Activated CD8-positive, alpha-beta memory T cell treated with anti-CD3 and anti-CD28 coated beads, Interleukin-2, amount 50 U/mL, for 1 hour (primary cell): Measurements from ENCODE around the gene USP2.

Experiments used
- DNase-seq: peaks from one replicate; pipeline ENCODE4 v3.0.0-alpha.2; 2020; ENCODE audit errors: extremely low read depth

USP2 gene

DNA sequence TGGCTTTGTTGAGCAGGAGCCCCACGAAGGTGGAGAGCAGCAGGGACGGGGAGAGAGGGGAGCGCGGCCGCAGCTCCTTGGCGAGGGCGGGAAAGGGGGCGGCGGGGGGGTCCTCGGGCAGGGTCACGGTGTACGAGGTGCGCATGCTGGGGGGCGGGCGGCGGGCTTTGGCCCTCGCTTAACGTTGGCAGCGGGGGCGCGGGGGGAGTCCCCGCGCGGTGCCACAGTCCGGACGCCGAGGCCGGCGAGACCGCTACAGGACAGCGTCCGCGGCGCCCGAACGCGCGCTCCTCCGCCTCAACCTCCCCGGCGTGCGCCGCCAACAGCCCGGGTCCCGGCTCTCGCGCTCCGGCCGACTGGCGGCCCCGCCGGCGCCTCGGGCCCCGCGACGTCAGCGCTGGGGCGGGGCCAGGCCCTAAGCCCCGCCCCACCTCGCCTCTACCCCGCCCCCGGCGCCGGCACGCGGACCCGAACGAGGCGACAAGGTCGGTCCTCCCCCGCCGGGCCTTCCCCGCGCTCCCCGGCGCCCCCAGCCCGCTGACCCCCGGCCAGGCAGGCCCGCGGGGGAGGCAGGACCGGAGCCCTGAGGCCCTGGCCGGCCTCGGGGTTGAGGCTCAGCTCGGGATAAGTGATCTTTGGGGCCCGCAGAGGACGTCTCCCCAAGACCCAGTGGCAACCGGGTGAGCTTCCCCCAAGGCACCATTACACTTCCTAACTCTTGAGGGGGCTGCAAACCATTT is 17.5 kb downstream of the USP2 start:
- DNase-seq = no peak

DNA sequence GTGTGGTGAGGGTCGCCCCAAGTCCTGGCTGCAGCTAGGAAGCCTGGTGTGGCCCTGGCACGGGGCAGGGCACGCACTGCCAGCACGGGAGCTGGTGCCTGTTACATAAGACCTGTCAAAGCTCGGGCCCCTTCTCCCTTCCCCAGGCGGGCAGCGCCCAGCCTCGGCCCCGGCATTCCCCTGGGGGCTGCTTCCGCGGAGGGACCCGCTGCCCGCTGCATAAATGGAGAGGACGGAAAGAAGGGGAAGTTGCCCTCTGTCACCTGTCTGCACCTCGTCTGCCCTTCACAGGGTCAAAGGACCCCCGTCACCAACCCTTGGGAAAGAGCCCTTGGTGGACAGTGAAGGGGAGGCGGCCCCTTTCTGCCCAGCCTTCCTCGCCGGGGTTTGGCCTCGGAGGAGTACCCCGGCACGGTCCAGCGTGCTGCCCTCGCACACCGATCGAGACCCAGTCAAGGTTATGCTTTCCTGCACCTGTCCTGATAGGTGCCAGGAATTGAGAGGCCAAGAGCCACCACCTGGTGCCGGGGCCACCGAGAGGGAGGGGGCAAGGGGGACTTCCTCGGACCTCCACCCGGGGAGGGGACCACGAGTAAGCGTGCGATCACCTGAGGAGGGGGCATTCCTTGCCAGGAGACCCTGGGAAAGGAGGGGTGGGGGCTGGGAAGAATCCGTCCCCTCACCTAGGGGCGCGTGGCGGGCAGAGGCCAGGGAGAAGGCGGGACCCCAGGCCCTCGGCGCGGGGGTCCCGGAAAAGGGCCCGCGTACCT is 18.2 kb downstream of the USP2 start:
- no peak for DNase-seq

DNA sequence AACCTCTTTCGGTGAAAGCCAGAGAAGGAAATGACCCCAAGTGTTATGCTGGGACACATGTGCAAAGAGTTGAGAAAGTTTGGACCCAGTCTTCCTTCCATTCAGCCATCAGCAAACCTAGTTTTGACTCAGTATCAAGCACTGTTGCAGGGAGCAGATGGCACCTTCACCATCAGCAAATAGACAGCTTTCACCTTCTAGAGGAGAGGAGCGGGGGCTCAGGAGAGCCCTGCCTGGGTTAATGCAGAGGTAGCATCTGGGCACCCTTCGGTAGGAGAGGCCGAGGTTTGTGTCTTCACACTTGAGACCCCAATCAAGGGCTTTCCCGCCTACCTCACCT is 18.8 kb downstream of the USP2 start:
- DNase-seq = no peak

DNA sequence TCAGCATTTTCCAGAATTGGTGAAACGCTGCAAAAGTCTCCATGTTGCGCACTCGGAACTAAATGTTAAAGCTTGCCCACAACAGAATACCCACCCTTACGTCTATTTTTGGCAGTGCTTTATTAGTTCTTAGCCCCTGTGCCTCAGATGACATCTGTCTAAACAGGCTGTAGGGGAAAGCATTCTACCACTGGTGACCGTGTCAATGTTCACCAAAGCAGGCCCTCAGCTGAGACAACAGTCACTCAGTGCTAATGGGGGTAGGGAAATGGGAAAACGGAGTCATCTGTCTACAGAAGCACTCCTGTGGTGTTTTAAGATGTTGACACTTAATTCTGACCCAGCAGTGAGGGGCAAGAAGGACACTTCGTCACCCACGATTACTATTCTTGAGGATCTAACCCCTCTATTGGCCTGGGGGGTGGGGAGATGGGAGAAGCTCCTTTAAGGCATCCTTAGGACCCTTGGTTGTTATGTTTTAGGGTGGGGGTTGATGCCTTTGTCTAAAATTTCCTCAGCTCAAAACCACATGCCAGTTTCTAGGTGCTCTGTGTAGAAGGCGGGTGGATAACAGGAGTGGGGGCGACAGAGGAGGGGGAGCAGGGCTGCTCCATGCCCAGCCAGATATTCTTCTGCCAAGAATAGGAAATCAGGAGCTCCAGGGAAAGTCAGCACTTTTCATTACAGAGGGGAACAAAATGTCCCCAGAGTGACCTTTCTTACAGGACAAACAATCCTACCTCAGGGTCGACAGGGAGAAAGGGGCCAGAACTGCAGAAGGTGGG is 19.4 kb downstream of the USP2 start:
- no peak for DNase-seq

DNA sequence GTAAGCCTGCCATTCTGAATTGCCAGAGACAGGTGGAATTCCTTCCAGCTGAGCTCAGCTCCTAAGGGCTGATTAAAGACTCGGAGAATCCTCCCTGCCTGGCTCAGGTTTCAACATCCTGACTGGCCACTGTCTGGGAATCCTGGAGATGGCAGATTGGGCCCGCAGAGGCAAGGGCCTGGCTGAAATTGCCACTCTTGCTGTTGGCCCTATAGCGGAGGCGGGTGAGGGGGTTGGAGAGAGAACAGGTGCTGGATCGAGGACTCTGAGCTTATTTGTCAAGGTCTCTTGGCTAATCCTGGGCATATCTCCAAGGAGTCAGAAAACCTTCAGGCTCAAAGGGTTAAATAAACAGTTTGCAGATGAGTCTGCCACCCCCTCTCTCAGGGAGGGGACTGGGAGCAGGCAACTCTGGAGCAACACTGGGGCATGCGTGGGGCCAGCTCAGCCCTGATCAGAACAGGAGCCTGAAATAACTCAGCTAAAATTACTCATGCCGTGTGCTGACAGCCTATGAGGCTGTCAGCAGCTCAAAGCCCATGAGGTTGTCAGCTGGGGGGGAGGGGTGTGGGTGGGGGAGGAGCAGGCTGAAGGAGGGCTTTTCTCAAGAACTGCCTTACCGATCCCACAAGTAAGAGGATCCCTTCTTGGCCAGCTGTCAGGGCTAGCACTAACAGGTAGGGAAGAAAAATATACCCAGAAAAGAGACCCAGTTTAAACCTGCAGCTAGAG is 20.3 kb downstream of the USP2 start:
- no peak for DNase-seq

DNA sequence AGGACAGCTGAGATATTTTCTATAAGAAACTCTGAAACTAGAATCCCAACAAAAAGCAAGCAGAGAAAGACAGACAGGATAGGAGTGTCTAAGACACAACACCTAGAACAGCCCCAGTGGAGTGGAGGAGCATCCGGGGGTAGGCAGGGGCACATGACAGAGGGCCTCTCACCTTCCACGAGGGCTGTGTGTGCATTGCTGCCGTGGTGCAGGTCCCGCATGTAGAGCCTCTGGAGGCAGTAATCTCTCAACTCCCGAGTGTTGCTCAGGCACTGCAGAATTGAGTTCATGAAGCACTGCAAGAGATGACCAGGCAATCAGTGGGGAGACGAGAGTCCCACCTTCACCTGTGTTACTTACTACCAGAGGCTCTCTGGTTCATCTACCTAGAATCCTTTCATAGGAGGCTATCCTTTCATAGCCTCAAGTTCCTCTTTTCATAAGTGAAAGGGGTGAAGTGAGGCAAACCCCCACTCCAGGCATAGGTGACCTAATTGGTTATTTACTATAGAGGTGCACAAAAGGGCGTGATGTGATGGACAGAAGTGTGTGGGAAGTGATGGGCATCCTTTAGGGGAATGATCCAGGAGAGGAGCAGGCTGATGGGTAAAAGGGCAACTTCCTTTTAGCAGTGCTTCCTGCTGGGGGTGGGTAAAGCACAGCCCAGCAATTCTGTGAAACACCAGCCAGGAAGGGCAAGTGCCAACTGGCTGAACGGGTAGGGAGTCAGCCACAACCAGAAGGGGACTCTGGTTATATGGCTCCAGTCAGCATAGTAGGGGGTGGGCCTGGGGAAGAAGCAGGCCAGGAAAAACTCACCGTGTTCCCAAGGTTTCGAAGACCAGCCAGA is 21.9 kb downstream of the USP2 start:
- no peak for DNase-seq

DNA sequence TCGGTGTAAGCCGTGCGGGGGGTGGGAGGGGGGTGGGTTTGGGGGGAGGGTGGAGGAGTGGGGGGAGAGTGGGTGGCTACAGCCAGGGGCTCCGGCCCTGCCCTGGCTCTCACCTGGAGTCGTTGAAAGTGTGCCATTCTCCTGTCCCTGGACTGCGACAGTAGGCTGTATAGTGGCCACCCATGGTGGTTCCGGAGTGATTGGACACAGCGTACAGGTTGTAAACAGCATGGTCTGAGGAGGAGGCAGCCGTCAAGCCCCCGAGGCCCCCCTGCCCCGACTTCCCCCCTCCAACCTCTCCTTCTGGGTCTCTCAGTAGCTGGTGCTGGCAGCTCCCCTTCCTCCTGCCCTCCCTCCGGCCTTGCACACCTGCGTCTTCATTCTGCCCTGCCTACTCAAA is 24.4 kb downstream of the USP2 start:
- no peak for DNase-seq

DNA sequence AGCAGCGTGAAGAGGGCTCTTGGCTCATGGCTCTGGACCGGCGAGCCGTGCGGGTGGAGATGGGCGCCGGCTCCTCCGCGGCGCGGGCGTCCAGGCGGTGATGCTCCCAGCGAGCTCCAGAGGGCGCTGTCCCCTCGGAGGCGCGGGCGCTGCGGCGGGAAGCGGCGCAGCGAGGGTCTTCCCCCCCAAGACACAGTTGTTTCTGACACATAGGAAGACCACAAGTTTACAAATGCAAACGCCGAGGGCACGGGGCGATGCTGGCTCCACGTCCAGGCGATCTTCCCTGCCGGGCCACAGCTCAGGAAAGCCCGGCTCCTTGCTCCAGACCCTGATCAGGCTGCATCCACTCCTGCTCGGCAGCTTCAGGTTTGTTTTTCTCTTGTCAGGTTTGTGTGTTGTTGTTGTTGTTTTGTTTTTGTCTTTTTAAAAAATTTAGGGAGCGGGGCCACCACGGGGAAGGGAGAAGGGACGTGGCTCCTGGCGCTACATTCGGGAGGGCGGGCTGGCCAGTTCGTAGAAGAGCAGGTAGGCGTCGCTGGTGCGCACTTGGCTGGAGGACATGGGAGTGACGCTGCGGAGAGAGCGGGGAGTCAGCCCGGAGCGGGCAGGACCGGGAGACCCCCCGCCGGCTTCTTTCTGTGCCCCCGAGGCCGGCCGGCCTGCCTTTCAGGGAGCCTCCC is 25.0 kb downstream of the USP2 start:
- no peak for DNase-seq

DNA sequence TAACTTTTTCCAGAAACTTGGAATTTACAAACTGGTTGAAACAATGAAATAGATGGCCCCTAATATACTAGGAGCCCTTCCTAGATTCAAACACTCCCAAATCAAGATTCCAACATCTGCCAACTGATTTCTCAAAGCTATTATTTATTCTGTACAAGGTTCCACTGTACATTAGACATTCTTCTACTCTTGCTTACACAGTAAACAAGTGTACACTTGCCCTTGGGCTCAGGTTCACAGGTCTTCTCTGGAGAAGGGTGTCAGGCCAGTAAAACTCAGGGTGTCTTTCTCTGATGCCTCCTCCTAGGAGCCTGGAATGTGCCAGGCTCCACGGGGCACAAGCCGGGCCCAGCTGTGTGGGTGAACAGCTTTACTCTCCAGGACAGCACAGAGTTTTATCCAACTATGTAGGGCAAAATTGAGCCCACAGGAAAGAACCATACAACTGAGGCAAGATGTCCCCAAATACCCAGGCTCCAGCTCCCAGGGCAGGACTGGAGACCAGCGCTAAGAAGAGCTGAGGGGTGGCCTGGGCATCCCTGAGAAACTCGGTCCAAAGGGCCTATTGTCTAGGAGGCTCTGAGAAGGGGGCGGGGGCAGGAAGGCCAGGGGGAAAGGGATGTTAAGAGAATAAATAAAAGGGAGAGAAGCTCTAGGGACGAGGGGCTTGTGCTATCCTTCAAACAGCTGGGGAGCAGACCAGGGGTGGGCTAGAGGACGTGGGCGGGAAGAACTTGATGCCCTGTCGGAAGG is 26.2 kb downstream of the USP2 start:
- DNase-seq = no peak

DNA sequence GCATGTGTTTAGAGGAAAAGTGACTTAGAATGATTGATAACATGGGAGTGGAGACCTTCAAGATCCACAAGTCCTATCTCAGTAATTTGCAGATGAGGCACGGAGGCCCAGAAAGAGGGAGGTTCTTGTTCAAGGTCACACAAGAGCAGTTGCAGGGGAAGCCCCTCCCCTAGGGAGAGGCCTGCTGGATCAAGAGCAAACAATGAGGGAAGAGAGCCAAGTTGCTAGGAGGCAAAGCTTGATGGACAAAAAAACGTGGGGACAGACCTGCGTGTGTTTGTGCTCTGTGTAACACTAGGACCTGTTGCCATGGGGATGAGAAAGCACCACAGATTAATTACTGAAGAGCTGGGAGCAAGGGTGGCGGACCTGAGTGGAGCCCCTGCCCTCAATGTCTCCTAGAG is 28.6 kb downstream of the USP2 start:
- DNase-seq = no peak

DNA sequence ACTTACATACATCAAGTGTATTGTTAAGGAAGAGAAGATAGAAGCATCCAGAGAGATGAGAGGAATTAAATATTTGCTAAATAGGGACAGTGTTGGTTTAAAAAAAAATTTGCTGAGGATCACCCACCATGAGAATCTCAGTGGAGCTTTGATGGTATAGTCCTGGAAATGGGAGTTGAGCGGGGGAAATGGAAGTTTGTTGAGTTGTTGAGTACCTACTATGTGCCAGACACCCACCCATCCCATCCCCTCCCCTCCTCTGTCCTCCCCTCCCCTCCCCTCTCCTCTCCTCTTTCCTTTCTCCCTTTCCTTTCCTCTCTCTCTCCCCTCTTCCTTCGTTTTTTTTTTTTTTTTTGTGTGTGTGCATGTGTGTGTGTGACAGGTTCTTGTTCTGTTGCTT is 30.3 kb downstream of the USP2 start:
- no peak for DNase-seq

DNA sequence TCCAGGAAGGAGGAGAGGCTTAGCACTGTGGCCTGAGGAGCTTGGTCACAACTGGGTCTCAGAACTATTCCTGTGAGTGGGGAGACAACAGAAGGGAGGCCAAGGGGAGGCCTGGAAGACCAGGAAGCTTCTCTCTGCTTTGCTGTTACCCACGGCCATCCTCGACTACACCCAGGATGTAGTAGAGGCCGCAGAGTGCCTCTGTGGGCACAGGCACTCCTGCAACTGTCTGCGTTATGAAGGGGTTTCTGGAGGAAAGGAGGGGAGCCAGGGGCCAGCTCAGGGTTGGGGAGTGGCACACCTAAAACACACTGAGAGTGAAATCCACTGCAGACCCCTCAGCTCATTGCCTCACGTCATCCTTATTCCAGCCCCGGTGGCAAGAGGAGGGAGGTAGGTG is 31.2 kb downstream of the USP2 start:
- DNase-seq = no peak

DNA sequence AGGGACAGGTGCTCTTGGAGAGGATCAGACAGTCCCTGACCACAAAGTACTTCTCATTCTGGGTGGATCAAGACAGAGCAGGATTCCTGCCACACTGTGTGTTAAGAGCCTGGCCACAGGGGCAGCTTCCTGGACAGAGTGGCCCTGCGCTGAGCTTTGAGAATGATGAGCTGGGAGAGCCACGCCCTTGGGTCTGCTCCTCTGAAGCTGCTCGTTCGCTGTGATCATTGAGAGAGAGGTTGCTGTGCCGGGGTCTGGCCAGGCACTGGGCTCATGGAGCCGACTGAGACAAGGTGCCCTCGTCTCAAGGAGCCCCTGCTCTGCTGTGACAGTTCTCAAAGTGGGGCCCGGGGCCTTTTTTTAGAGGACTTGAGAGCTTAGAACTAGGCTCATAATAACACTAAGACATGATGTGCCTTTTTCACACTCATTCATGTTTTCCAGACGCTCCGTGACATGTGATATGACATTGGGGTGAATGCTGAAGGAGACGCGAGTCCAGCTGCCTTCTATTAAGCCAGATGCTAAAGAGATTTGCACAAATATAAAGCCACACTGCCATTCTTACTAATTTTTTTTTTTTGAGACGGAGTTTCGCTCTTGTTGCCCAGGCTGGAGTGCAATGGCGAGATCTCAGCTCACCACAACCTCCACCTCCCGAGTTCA is 33.4 kb downstream of the USP2 start:
- DNase-seq = no peak

DNA sequence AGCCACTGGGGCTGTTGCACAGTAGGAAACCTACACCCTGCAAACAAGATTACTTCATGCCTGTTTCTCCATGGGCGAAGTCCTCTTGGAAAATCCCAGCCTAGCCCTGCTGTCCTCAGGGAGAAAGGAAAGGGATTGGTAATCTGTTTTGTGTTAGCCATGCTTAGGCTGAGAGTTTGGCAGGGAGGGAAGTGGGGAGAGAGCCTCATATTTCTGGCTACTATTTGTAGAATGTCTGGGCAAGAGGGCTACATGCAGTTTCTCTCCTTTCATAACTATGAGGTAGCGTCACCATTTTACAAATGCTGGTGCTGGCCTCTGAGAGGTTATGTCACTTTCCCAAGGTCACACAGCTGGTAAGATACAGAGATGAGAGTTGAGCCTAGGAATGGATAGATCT is 34.2 kb downstream of the USP2 start:
- no peak for DNase-seq

DNA sequence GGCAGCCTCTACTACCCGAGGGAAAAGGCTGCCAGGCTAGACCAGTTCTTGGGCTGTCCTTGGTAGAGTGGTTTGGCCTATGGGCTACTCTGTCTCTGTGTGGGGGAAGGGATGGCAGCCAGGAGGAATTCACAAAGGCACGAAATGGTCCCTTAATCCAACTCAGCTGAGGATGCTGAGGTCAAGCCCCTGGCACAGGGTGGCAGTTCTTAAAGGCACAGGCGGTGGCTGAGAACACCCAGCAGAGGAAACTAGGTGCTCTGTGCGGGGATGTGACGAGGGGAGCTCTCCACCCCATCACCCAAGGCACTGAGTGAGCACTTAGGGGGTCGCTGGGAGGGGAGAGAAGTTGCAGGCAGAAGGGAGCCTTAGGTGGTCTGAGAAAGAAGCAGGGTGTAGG is 34.9 kb downstream of the USP2 start, which contains the start of gene MFRP:
MFRP (minus strand) TSS at position 101 of the 400 bp plus-strand sequence. CDS start 192 bp downstream, outside the sequence.
- no peak for DNase-seq

DNA sequence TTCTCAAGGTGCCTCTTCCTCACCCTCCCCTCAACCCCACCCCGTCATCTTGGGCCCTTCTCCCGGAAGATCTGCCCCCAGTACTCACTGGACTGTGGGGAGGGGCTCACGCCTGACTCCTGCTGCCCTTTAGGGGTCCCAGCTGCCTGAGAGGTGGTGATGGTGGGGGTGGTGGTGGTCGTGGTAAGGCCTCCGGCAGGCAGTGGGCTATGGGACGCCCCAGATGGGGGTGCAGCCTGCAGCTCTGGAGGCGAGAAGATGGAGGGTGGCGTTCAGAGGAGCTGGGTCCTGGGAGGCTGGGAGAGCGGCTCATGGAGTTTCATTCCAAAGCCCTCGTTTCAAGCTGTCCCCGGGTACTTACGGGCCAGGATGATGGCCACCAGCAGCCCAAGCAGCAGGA is 35.8 kb downstream of the USP2 start:
- DNase-seq = no peak

DNA sequence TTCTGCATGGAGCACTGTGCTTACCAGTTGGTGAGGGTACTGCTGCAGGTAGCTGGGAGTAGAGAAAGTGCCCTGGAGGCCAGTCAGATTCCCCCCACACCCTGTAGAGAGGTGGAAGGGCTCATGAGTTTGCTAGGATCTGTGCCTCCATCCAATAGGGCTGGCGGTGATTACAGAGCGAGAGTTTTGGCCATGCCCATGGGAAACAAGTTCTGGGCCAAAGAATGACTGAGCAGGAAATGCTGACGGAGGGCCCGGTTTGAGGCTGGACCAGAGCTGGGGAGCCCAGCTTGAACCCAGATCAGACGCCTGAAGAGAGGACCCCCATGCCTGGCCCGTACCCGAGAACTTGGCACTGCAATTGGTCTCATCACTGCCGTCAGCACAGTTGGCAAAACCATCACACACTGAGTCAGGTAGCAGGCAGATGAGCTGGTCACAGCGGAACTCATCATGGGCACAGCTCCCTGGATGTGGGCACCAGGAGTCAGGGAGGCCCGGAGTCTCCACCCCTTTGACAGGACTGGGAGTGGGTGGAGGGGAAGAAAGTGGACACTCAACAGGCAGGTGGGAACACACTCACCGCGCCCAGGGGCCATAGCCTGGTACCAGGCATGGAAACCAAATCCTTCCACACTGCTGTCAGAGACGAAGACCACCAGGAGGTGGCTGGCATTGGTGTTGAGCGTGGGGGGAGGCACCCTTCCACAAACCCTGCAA is 37.0 kb downstream of the USP2 start:
- DNase-seq = no peak

DNA sequence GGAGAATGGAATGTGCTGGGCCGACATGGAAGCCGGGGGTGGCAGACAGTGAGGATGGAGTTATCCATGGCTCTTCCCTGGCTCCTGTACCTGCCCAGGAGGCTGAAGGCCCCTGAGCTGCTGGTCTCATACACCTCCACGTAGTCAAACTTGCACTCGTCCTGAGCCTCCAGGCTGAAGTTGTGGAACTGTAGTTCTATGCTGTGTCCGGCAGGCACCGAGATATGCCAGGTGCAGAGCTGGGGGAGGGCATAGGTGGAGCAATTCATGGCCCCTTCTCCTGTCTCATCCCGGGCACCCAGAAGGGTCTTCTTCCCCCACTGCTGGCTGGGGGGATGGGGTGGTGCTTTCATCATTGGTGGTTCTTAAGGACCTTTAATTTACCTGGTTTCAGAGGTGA is 37.8 kb downstream of the USP2 start:
- no peak for DNase-seq
